K562 (cell line): ENCODE results near the gene CSAD. TPM values are rescaled to one million over a fixed set of nuclear protein-coding genes. Genes with fewer than 3 reads are reported as not detected.

ENCODE experiments used
- ARHGAP35 ChIP-seq: fragments of 450-650 bp; IDR thresholded peaks from 2 replicates; pipeline ENCODE4 v1.6.1; 2018; ENCODE audit not compliant: partially characterized antibody
- CHCHD3 ChIP-seq: fragments of 250-450 bp; sonication (Bioruptor Pico); IDR thresholded peaks from 2 replicates; pipeline ENCODE4 v2.1.2; 2022; ENCODE audit warnings: mild to moderate bottlenecking
- DPF2 ChIP-seq: fragments of 450-650 bp; IDR thresholded peaks from 2 replicates; pipeline ENCODE4 v1.6.1; 2016
- ETV5 ChIP-seq: sonication (generic); formaldehyde crosslinking; IDR thresholded peaks from 2 replicates; pipeline ENCODE4 v1.4.0; 2020; ENCODE audit warnings: low read depth, mild to moderate bottlenecking, missing genetic modification reagents
- FOS ChIP-seq: IDR thresholded peaks from 3 replicates; pipeline ENCODE4 v1.6.1; 2011; ENCODE audit not compliant: insufficient read length; ENCODE audit errors: extremely low read depth
- FOXK2 ChIP-seq, 2 experiments: fragments of 450-650 bp; IDR thresholded peaks in 1 of 2; conservative IDR thresholded peaks in 1 of 2; 2 replicates each; pipeline ENCODE4 v1.6.1; 2016; ENCODE audit warnings: low read depth in 2 of 2, mild to moderate bottlenecking in 1 of 2
- KLF1 ChIP-seq: fragments of 450-650 bp; IDR thresholded peaks from 2 replicates; pipeline ENCODE4 v1.6.1; 2016; ENCODE audit warnings: missing genetic modification characterization, missing compliant biosample characterization
- KLF16 ChIP-seq: IDR thresholded peaks from 2 replicates; pipeline ENCODE4 v1.6.1; 2016; ENCODE audit warnings: antibody characterized with exemption
- MAFG ChIP-seq: fragments of 450-650 bp; conservative IDR thresholded peaks from 2 replicates; pipeline ENCODE4 v1.6.1; 2016; ENCODE audit warnings: missing genetic modification characterization, missing compliant biosample characterization
- MTA3 ChIP-seq: fragments of 450-650 bp; formaldehyde crosslinking; IDR thresholded peaks from 2 replicates; pipeline ENCODE4 v1.6.1; 2017; ENCODE audit warnings: mild to moderate bottlenecking, borderline replicate concordance
- MTF1 ChIP-seq: fragments of 250-450 bp; sonication (Bioruptor Pico); IDR thresholded peaks from 2 replicates; pipeline ENCODE4 v1.9.0; 2021; ENCODE audit warnings: moderate library complexity, mild to moderate bottlenecking, inconsistent platforms, borderline replicate concordance
- PML ChIP-seq: IDR thresholded peaks from 2 replicates; pipeline ENCODE4 v1.6.1; 2012; ENCODE audit warnings: low read length, inconsistent platforms
- POU5F1 ChIP-seq: fragments of 150-350 bp; IDR thresholded peaks from 2 replicates; pipeline ENCODE4 v1.6.1; 2014; ENCODE audit warnings: borderline replicate concordance, low read length, low read depth, mild to moderate bottlenecking; ENCODE audit not compliant: partially characterized antibody
- VEZF1 ChIP-seq: fragments of 200-800 bp; sonication (Bioruptor generic); IDR thresholded peaks from 2 replicates; pipeline ENCODE4 v1.6.1; 2017; ENCODE audit warnings: missing genetic modification characterization, missing compliant biosample characterization
- ZHX1 ChIP-seq: fragments of 150-350 bp; conservative IDR thresholded peaks from 2 replicates; pipeline ENCODE4 v1.6.1; 2014; ENCODE audit warnings: low read length
- ZKSCAN3 ChIP-seq: fragments of 250-450 bp; sonication (Bioruptor Pico); IDR thresholded peaks from 2 replicates; pipeline ENCODE4 v1.4.0; 2020
- ZNF134 ChIP-seq: fragments of 250-450 bp; sonication (Bioruptor Pico); conservative IDR thresholded peaks from 2 replicates; pipeline ENCODE4 v1.4.0; 2020
- ZNF175 ChIP-seq: fragments of 200-800 bp; sonication (Bioruptor generic); IDR thresholded peaks from 2 replicates; pipeline ENCODE4 v1.6.1; 2016; ENCODE audit warnings: low read depth, mild to moderate bottlenecking, missing genetic modification characterization, missing compliant biosample characterization
- ZNF23 ChIP-seq: fragments of 250-450 bp; sonication (Bioruptor Pico); IDR thresholded peaks from 2 replicates; pipeline ENCODE4 v1.4.0; 2020; ENCODE audit warnings: mild to moderate bottlenecking
- ZNF277 ChIP-seq: fragments of 250-450 bp; sonication (Bioruptor Pico); IDR thresholded peaks from 2 replicates; pipeline ENCODE4 v1.8.0; 2022; ENCODE audit warnings: inconsistent platforms, mild to moderate bottlenecking, moderate library complexity, borderline replicate concordance
- ZNF316 ChIP-seq: fragments of 450-650 bp; IDR thresholded peaks from 2 replicates; pipeline ENCODE4 v1.6.1; 2016
- ZNF408 ChIP-seq: fragments of 250-450 bp; sonication (Bioruptor Pico); IDR thresholded peaks from 2 replicates; pipeline ENCODE4 v1.4.0; 2020; ENCODE audit warnings: low read depth, mild to moderate bottlenecking, moderate library complexity
- polyA plus RNA-seq, 8 experiments: library from polyadenylated mRNA; depleted of rRNA in 4 of 8; stranded (reverse) in 5 of 8; unstranded in 3 of 8; fragments of >200 nt; fragmentation: Nextera tagmentation in 2 of 8; fragmentation: Illumina TruSeq in 1 of 8; extraction: Ambion mirVana in 2 of 8; extraction: Trizol in 1 of 8; gene quantifications; 2 replicates each; pipeline versions ENCODE4 v1.2.1 to v1.2.3, GENCODE V29; 2011 to 2014; ENCODE audit warnings: inconsistent platforms in 1 of 8, missing spikeins in 1 of 8
- total RNA-seq, 7 experiments: library from RNA; depleted of rRNA in 6 of 7; stranded (reverse); fragments of >200 nt in 6 of 7; fragmentation: Illumina TruSeq in 2 of 7; extraction: Trizol in 2 of 7; gene quantifications; 2 replicates each; pipeline versions ENCODE4 v1.2.1 to v1.2.3, GENCODE V29; 2011 to 2021; ENCODE audit warnings: low replicate concordance in 1 of 7
- TF ChIP-seq, protein P1 (sequence below): fragments of 450-650 bp; IDR thresholded peaks from 2 replicates; pipeline ENCODE4 v1.6.1; 2017; ENCODE audit warnings: mild to moderate bottlenecking, moderate library complexity

The CSAD gene
- total and polyA plus RNA-seq, 9 of the 15 experiments (the other 6 are each of a cell fraction or from before 2014, with no cell fraction given): 1.8 to 19.6 (median 8.1) TPM

DNA sequence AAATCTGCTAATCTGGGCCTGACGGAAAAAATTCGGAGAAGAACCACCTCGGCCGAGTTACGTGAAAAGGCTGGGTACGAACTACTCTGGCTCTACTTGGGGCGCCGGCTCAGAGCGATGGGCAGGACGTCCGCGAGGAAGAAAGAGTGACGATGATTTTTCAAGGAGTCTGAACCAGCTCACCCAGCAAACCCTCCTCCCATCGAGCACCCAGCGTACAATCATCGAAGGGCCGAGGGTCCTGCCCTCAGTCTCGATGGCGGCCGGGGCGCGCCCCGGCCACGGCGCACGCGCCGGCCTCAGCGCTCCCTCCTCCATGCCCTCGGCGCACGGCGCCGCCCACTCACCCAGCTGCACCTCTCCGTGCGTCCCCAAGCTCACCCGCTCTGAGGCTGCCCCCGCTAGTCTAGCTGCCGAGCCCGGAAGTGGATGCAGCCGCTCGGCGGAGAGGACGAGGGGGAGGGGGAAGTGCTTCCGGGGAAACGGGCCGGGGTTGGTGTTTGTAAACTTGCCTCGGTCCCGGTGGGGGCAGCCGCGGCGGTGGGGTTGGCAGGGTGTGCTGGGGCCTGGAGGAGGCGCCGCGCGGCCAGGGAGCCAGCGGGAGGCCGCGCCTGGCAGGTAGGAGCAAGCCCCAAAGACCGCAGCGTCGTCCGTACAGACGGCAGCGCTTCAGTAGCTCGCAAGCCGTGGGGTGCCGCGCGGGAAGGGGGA lies at the start of gene CSAD, which contains the start of gene ZNF740 (continued):
- peak; percentile 13; the same call in 1 of the 2 replicates for TF ChIP-seq KLF1 (tag)
- TF ChIP-seq ETV5 (CRISPR knock-in tag): peak; percentile 88
- no peak; the same call in 1 of the 2 replicates for TF ChIP-seq PML
- TF ChIP-seq ZHX1: 0 out of 2 replicates have a peak, but pooled peaks have one; percentile 34
- TF ChIP-seq POU5F1: no peak
- no peak for TF ChIP-seq ZNF408 (CRISPR knock-in tag)
- peak; percentile 95 to 98 for TF ChIP-seq FOXK2 (conservative IDR thresholded peaks at IDR 0.05 in 1 of 2, IDR thresholded peaks at IDR 0.05 in 1 of 2; ENCODE audit: low read depth in 2 of 2)
- TF ChIP-seq, protein P1, sequence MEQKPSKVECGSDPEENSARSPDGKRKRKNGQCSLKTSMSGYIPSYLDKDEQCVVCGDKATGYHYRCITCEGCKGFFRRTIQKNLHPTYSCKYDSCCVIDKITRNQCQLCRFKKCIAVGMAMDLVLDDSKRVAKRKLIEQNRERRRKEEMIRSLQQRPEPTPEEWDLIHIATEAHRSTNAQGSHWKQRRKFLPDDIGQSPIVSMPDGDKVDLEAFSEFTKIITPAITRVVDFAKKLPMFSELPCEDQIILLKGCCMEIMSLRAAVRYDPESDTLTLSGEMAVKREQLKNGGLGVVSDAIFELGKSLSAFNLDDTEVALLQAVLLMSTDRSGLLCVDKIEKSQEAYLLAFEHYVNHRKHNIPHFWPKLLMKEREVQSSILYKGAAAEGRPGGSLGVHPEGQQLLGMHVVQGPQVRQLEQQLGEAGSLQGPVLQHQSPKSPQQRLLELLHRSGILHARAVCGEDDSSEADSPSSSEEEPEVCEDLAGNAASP: no peak
- TF ChIP-seq VEZF1 (CRISPR knock-in tag): peak; percentile 98
- no peak for TF ChIP-seq ZNF23 (CRISPR knock-in tag)
- TF ChIP-seq MTF1 (CRISPR knock-in tag): no peak
- no peak for TF ChIP-seq FOS
- no peak for TF ChIP-seq KLF16
- no peak for TF ChIP-seq ZNF316
- no peak for TF ChIP-seq ZKSCAN3 (CRISPR knock-in tag)
- no peak for TF ChIP-seq ZNF175 (CRISPR knock-in tag)
- TF ChIP-seq DPF2: peak; percentile 53; the same call in 1 of the 2 replicates
- TF ChIP-seq ZNF134: no peak
- peak; percentile 60; the same call in 1 of the 2 replicates for TF ChIP-seq MTA3
- TF ChIP-seq MAFG (tag): no peak
- no peak for TF ChIP-seq CHCHD3 (CRISPR knock-in tag)
- TF ChIP-seq ARHGAP35: no peak
- TF ChIP-seq ZNF277: no peak
